Nephron progenitor cell (in vitro differentiated cells): ENCODE data around the gene SETD7.

Source experiments
- DNase-seq: peaks from one replicate; pipeline ENCODE4 v3.0.0; 2021
- H3K27ac Mint-ChIP-seq: 2 replicates; pipeline ENCODE4 v1.8.0; 2021; ENCODE audit warnings: mild to moderate bottlenecking, moderate library complexity, mixed read lengths
- H3K27me3 Mint-ChIP-seq: 2 replicates; pipeline ENCODE4 v1.8.0; 2021; ENCODE audit warnings: mild to moderate bottlenecking, low read depth, mixed read lengths; ENCODE audit not compliant: poor library complexity
- H3K36me3 Mint-ChIP-seq: 2 replicates; pipeline ENCODE4 v1.8.0; 2021; ENCODE audit warnings: low read depth, mixed read lengths
- H3K4me1 Mint-ChIP-seq: 2 replicates; pipeline ENCODE4 v1.8.0; 2021; ENCODE audit warnings: mixed read lengths
- H3K4me3 Mint-ChIP-seq: 2 replicates; pipeline ENCODE4 v1.8.0; 2021; ENCODE audit warnings: mild to moderate bottlenecking, moderate library complexity, mixed read lengths
- H3K9me3 Mint-ChIP-seq: 2 replicates; pipeline ENCODE4 v1.8.0; 2021; ENCODE audit warnings: mild to moderate bottlenecking, moderate library complexity, mixed read lengths
- CTCF ChIP-seq: fragments of 200-600 bp; sonication (generic); IDR thresholded peaks from 2 replicates; pipeline ENCODE4 v1.5.0; 2021; ENCODE audit warnings: antibody characterized with exemption

The SETD7 gene

GRCh38 chr4:139461022-139461628, 94.9 kb downstream of the SETD7 start:
- peaks cover 16% of the 10 kb centered on the region for H3K9me3 Mint-ChIP-seq
- H3K27ac Mint-ChIP-seq = no peak overlapping the region
- DNase-seq = no peak
- no peaks in the 10 kb centered on the region for H3K27me3 Mint-ChIP-seq
- no peak for TF ChIP-seq CTCF
- peaks cover 43% of the 10 kb centered on the region for H3K36me3 Mint-ChIP-seq
- H3K4me1 Mint-ChIP-seq = peaks cover 24% of the 10 kb centered on the region
- no peak overlapping the region for H3K4me3 Mint-ChIP-seq

- no peak for DNase-seq
- peaks cover 16% of the 10 kb centered on the region for H3K9me3 Mint-ChIP-seq
- H3K36me3 Mint-ChIP-seq = peaks cover 43% of the 10 kb centered on the region
- no peak for TF ChIP-seq CTCF
- H3K27me3 Mint-ChIP-seq = no peaks in the 10 kb centered on the region
- H3K4me3 Mint-ChIP-seq = no peak overlapping the region
- H3K4me1 Mint-ChIP-seq = peaks cover 30% of the 10 kb centered on the region
- H3K27ac Mint-ChIP-seq = no peak overlapping the region
Observed at GRCh38 chr4:139460565-139460964, 95.5 kb downstream of the SETD7 start.

GRCh38 chr4:139458999-139459398, 97.0 kb downstream of the SETD7 start:
- TF ChIP-seq CTCF = no peak
- H3K4me3 Mint-ChIP-seq = no peak overlapping the region
- H3K9me3 Mint-ChIP-seq = peaks cover 9% of the 10 kb centered on the region
- H3K36me3 Mint-ChIP-seq = peaks cover 37% of the 10 kb centered on the region
- H3K27me3 Mint-ChIP-seq = peaks cover 4% of the 10 kb centered on the region
- peaks cover 46% of the 10 kb centered on the region for H3K4me1 Mint-ChIP-seq
- H3K27ac Mint-ChIP-seq = no peak overlapping the region
- DNase-seq = no peak

GRCh38 chr4:139458543-139458942, 97.5 kb downstream of the SETD7 start:
- Mint-ChIP-seq H3K9me3 (peaks cover 4% of the 10 kb centered on the region), H3K36me3 (peaks cover 32% of the 10 kb centered on the region), H3K4me3 (no peak overlapping the region), H3K27ac (no peak overlapping the region), H3K4me1 (peaks cover 46% of the 10 kb centered on the region), H3K27me3 (peaks cover 4% of the 10 kb centered on the region)
- no peak for DNase-seq
- no peak for TF ChIP-seq CTCF

GRCh38 chr4:139457318-139457717, 98.7 kb downstream of the SETD7 start:
- Mint-ChIP-seq H3K27ac (no peak overlapping the region), H3K27me3 (peaks cover 4% of the 10 kb centered on the region), H3K9me3 (peaks cover 1% of the 10 kb centered on the region), H3K36me3 (peaks cover 25% of the 10 kb centered on the region), H3K4me3 (no peak overlapping the region), H3K4me1 (peaks cover 54% of the 10 kb centered on the region)
- no peak for DNase-seq
- TF ChIP-seq CTCF = no peak

- no peak for DNase-seq
- H3K4me1 Mint-ChIP-seq = peaks cover 61% of the 10 kb centered on the region
- no peak overlapping the region for H3K27ac Mint-ChIP-seq
- H3K36me3 Mint-ChIP-seq = peaks cover 25% of the 10 kb centered on the region
- no peak for TF ChIP-seq CTCF
- peak overlapping the region; percentile 98 for H3K4me3 Mint-ChIP-seq
- H3K9me3 Mint-ChIP-seq = peaks cover 3% of the 10 kb centered on the region
- peaks cover 4% of the 10 kb centered on the region for H3K27me3 Mint-ChIP-seq
Observed at GRCh38 chr4:139455126-139455538, 100.9 kb downstream of the SETD7 start.
